ENCODE data around the gene PARP1.

Gene PARP1

DNA sequence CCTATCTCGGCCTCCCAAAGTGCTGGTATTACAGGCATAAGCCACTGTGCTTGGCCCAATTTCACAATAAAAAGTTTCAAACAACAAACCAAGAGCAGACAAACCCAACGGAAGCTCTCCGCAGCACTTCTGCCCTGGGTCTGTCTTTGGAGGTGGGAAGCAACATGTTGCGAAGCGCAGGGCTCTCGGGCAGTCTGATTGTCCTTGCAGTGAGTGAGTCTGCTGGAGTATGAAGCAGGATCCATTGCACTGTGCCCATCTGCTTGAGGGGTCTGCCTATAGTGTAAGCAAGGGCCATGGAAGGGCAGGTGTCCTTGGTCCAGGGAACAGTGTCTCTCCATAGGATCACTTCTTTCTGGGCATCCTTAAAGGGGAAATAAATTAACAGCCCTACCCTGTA is 14.6 kb upstream of the PARP1 start:
- Histone ChIP-seq H3K4me3 (ENCODE audit: insufficient read depth in 1 of 2, low read depth in 1 of 2, low read length in 2 of 2) (no peak overlapping the region), H2BK15ac (ENCODE audit: low read depth, poor library complexity, severe bottlenecking) (no peak overlapping the region), H3K9me3 (ENCODE audit: control insufficient read depth, low read length) (no peaks in the 10 kb centered on the region), H3K27ac (ENCODE audit: low read length, poor library complexity, severe bottlenecking) (no peak overlapping the region), H2AK5ac (ENCODE audit: low read length, severe bottlenecking) (no peak overlapping the region), H3K4me1 (ENCODE audit: control insufficient read depth, insufficient read depth, low read depth, low read length) (peaks cover 2% of the 10 kb centered on the region), H3K23ac (ENCODE audit: low read length in 2 of 2) (no peak overlapping the region), H3K79me1 (replicated peaks; ENCODE audit: low read length, poor library complexity, severe bottlenecking) (no peaks in the 10 kb centered on the region), H2AFZ (ENCODE audit: low read depth, low read length) (no peak overlapping the region), H3K4me2 (ENCODE audit: low read length, poor library complexity, severe bottlenecking) (no peak overlapping the region), H2BK120ac (ENCODE audit: low read depth, low read length) (no peak overlapping the region), H3K27me3 (ENCODE audit: control insufficient read depth in 1 of 2, insufficient read depth in 1 of 2, low read length in 2 of 2) (peaks cover 0 to 28% of the 10 kb centered on the region in 2 experiments), H4K91ac (ENCODE audit: low read length) (no peak overlapping the region), H3K36me3 (ENCODE audit: control insufficient read depth in 1 of 2, insufficient read depth in 2 of 2, low read depth in 1 of 2, low read length in 2 of 2) (no peaks in the 10 kb centered on the region), H3K18ac (ENCODE audit: low read depth in 1 of 2, low read length in 2 of 2) (no peak overlapping the region), H2BK12ac (ENCODE audit: low read length in 2 of 2) (no peak overlapping the region), H3K4ac (ENCODE audit: low read depth in 1 of 2, low read length in 2 of 2) (no peak overlapping the region), H4K8ac (ENCODE audit: low read length) (no peak overlapping the region), H3K14ac (ENCODE audit: low read length in 2 of 2) (no peak overlapping the region), H2BK5ac (ENCODE audit: low read depth, low read length, poor library complexity, severe bottlenecking) (no peak overlapping the region), H3K9ac (ENCODE audit: low read length) (no peak overlapping the region)
- DNase-seq = no peak
- 94% methylated on average over 6 of the region's 6 CpGs for WGBS

DNA sequence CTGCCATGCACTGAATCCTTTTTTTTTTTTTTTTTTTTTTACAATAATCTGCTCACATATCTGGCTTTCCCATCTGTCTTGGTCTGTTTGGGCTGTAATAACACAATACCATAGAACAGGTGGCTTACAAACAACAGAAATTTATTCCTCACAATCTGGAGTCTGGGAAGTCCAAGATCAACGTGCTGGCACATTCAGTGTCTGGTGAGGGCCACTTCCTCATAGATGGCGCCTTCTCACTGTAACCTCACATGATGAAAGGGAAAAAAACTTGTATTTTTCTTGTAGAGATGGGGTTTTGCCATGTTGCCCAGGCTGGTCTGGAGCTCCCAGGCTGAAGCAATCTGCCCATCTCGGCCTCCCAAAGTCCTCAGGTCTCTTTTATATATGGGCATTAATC is 13.0 kb upstream of the PARP1 start:
- H4K8ac ChIP-seq (ENCODE audit: low read length) = no peak overlapping the region
- H2BK120ac ChIP-seq (ENCODE audit: low read depth, low read length) = no peak overlapping the region
- H2AK5ac ChIP-seq (ENCODE audit: low read length, severe bottlenecking) = no peak overlapping the region
- no peak overlapping the region for H3K27ac ChIP-seq (ENCODE audit: low read length, poor library complexity, severe bottlenecking)
- no peaks in the 10 kb centered on the region for H3K79me1 ChIP-seq (replicated peaks; ENCODE audit: low read length, poor library complexity, severe bottlenecking)
- no peak overlapping the region for H3K4me2 ChIP-seq (ENCODE audit: low read length, poor library complexity, severe bottlenecking)
- H2AFZ ChIP-seq (ENCODE audit: low read depth, low read length) = no peak overlapping the region
- no peak for DNase-seq
- no peak overlapping the region for H2BK5ac ChIP-seq (ENCODE audit: low read depth, low read length, poor library complexity, severe bottlenecking)
- H2BK12ac ChIP-seq (ENCODE audit: low read length in 2 of 2) = no peak overlapping the region
- no peak overlapping the region for H3K23ac ChIP-seq (ENCODE audit: low read length in 2 of 2)
- H2BK15ac ChIP-seq (ENCODE audit: low read depth, poor library complexity, severe bottlenecking) = no peak overlapping the region
- H3K4me1 ChIP-seq (ENCODE audit: control insufficient read depth, insufficient read depth, low read depth, low read length) = peaks cover 2% of the 10 kb centered on the region
- WGBS = 100% methylated on average over 3 of the region's 3 CpGs
- no peaks in the 10 kb centered on the region for H3K36me3 ChIP-seq (ENCODE audit: control insufficient read depth in 1 of 2, insufficient read depth in 2 of 2, low read depth in 1 of 2, low read length in 2 of 2)
- no peak overlapping the region for H3K18ac ChIP-seq (ENCODE audit: low read depth in 1 of 2, low read length in 2 of 2)
- no peaks in the 10 kb centered on the region for H3K9me3 ChIP-seq (ENCODE audit: control insufficient read depth, low read length)
- no peak overlapping the region for H3K4me3 ChIP-seq (ENCODE audit: insufficient read depth in 1 of 2, low read depth in 1 of 2, low read length in 2 of 2)
- no peak overlapping the region for H3K14ac ChIP-seq (ENCODE audit: low read length in 2 of 2)
- H4K91ac ChIP-seq (ENCODE audit: low read length) = no peak overlapping the region
- H3K9ac ChIP-seq (ENCODE audit: low read length) = no peak overlapping the region
- H3K4ac ChIP-seq (ENCODE audit: low read depth in 1 of 2, low read length in 2 of 2) = no peak overlapping the region
- peaks cover 0 to 28% of the 10 kb centered on the region in 2 experiments for H3K27me3 ChIP-seq (ENCODE audit: control insufficient read depth in 1 of 2, insufficient read depth in 1 of 2, low read length in 2 of 2)

DNA sequence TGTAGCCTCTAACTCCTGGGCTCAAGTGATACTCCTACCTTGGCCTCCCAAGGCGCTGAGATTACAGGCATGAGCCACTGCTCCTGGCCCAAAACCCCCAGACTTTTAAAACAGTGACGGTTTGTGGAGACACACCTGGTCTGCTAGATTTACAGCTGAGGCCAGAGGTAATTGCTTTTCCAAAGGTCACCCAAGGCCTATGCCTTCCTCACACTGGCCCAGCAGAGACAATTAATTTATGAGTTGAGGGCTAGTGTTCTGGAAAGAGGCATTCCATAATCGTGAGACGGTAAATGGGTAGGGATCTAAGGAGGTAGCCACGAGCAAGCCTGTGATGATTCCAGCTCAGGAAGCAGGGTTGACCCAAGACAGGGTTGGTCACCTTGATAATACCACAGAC is 12.4 kb upstream of the PARP1 start:
- no peak overlapping the region for H2BK15ac ChIP-seq (ENCODE audit: low read depth, poor library complexity, severe bottlenecking)
- no peak overlapping the region for H3K27ac ChIP-seq (ENCODE audit: low read length, poor library complexity, severe bottlenecking)
- H4K91ac ChIP-seq (ENCODE audit: low read length) = no peak overlapping the region
- no peak overlapping the region for H2BK5ac ChIP-seq (ENCODE audit: low read depth, low read length, poor library complexity, severe bottlenecking)
- H2AK5ac ChIP-seq (ENCODE audit: low read length, severe bottlenecking) = no peak overlapping the region
- no peaks in the 10 kb centered on the region for H3K79me1 ChIP-seq (replicated peaks; ENCODE audit: low read length, poor library complexity, severe bottlenecking)
- no peak overlapping the region for H3K18ac ChIP-seq (ENCODE audit: low read depth in 1 of 2, low read length in 2 of 2)
- H3K9ac ChIP-seq (ENCODE audit: low read length) = no peak overlapping the region
- DNase-seq = no peak
- peaks cover 2% of the 10 kb centered on the region for H3K4me1 ChIP-seq (ENCODE audit: control insufficient read depth, insufficient read depth, low read depth, low read length)
- H3K4ac ChIP-seq (ENCODE audit: low read depth in 1 of 2, low read length in 2 of 2) = no peak overlapping the region
- no peak overlapping the region for H2BK120ac ChIP-seq (ENCODE audit: low read depth, low read length)
- H4K8ac ChIP-seq (ENCODE audit: low read length) = no peak overlapping the region
- H3K36me3 ChIP-seq (ENCODE audit: control insufficient read depth in 1 of 2, insufficient read depth in 2 of 2, low read depth in 1 of 2, low read length in 2 of 2) = no peaks in the 10 kb centered on the region
- no peak overlapping the region for H2AFZ ChIP-seq (ENCODE audit: low read depth, low read length)
- H3K14ac ChIP-seq (ENCODE audit: low read length in 2 of 2) = no peak overlapping the region
- no peak overlapping the region for H2BK12ac ChIP-seq (ENCODE audit: low read length in 2 of 2)
- WGBS = 77% methylated on average over 5 of the region's 5 CpGs
- no peak overlapping the region for H3K4me2 ChIP-seq (ENCODE audit: low read length, poor library complexity, severe bottlenecking)
- H3K23ac ChIP-seq (ENCODE audit: low read length in 2 of 2) = no peak overlapping the region
- H3K4me3 ChIP-seq (ENCODE audit: insufficient read depth in 1 of 2, low read depth in 1 of 2, low read length in 2 of 2) = no peak overlapping the region
- no peaks in the 10 kb centered on the region for H3K9me3 ChIP-seq (ENCODE audit: control insufficient read depth, low read length)
- peaks cover 0 to 27% of the 10 kb centered on the region in 2 experiments for H3K27me3 ChIP-seq (ENCODE audit: control insufficient read depth in 1 of 2, insufficient read depth in 1 of 2, low read length in 2 of 2)

DNA sequence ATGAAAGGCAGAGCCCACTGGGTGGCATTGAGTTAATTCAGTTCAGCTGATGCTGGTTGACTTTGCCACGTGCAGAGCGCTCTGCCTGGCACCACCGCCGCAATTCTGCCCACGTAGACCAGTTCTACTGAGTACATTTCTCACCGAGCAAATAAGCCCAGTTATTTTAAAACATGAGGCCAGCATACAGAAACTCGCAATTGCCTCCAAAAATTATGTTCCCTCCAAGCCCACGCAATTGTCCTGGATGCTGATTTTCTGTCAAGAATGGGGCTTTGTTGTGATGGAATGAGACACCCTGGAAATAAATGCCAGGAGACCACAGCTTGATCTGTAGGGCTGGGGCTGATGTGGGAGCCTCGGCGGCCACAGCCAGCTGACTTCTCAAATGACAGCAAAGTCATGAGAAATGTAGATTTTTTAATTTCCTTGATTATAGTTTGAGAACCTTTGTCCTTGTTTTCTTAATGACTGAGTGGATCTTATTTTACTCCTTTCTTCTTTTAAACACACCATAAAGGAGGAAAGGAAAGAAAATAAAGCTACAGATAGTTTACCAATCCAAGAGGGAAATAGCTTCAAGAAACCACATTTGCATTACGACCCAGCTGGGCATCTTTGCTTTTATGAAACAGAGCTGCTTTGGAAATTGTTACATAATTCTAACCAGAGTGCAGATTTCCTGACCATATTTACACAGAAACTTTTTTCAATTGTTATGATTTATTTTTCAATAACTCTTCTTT is 11.6 kb upstream of the PARP1 start:
- Histone ChIP-seq H3K4ac (ENCODE audit: low read depth in 1 of 2, low read length in 2 of 2) (no peak overlapping the region), H3K9me3 (ENCODE audit: control insufficient read depth, low read length) (no peaks in the 10 kb centered on the region), H3K18ac (ENCODE audit: low read depth in 1 of 2, low read length in 2 of 2) (no peak overlapping the region), H3K36me3 (ENCODE audit: control insufficient read depth in 1 of 2, insufficient read depth in 2 of 2, low read depth in 1 of 2, low read length in 2 of 2) (no peaks in the 10 kb centered on the region), H3K79me1 (replicated peaks; ENCODE audit: low read length, poor library complexity, severe bottlenecking) (no peaks in the 10 kb centered on the region), H4K91ac (ENCODE audit: low read length) (no peak overlapping the region), H2BK15ac (ENCODE audit: low read depth, poor library complexity, severe bottlenecking) (no peak overlapping the region), H2AK5ac (ENCODE audit: low read length, severe bottlenecking) (no peak overlapping the region), H3K9ac (ENCODE audit: low read length) (no peak overlapping the region), H3K23ac (ENCODE audit: low read length in 2 of 2) (no peak overlapping the region), H2BK5ac (ENCODE audit: low read depth, low read length, poor library complexity, severe bottlenecking) (no peak overlapping the region), H3K4me3 (ENCODE audit: insufficient read depth in 1 of 2, low read depth in 1 of 2, low read length in 2 of 2) (no peak overlapping the region), H4K8ac (ENCODE audit: low read length) (no peak overlapping the region), H3K27ac (ENCODE audit: low read length, poor library complexity, severe bottlenecking) (no peak overlapping the region), H3K14ac (ENCODE audit: low read length in 2 of 2) (no peak overlapping the region), H3K27me3 (ENCODE audit: control insufficient read depth in 1 of 2, insufficient read depth in 1 of 2, low read length in 2 of 2) (peaks cover 0 to 20% of the 10 kb centered on the region in 2 experiments), H2BK12ac (ENCODE audit: low read length in 2 of 2) (no peak overlapping the region), H2BK120ac (ENCODE audit: low read depth, low read length) (no peak overlapping the region), H3K4me2 (ENCODE audit: low read length, poor library complexity, severe bottlenecking) (no peak overlapping the region), H3K4me1 (ENCODE audit: control insufficient read depth, insufficient read depth, low read depth, low read length) (no peaks in the 10 kb centered on the region), H2AFZ (ENCODE audit: low read depth, low read length) (no peak overlapping the region)
- WGBS = 89% methylated on average over 9 of the region's 11 CpGs
- no peak for DNase-seq

All from mesenchymal stem cell (in vitro differentiated cells and primary cell).